Amniotic epithelial cell (primary cell): ENCODE results near the gene LMNTD1.

Source experiments
- DNase-seq: peaks from one replicate; pipeline ENCODE4 v3.0.0-alpha.2; 2010; ENCODE audit warnings: low read depth

The LMNTD1 gene

GRCh38 chr12:25552681-25553080, 402 bp downstream of the LMNTD1 start:
- no peak for DNase-seq

DNA sequence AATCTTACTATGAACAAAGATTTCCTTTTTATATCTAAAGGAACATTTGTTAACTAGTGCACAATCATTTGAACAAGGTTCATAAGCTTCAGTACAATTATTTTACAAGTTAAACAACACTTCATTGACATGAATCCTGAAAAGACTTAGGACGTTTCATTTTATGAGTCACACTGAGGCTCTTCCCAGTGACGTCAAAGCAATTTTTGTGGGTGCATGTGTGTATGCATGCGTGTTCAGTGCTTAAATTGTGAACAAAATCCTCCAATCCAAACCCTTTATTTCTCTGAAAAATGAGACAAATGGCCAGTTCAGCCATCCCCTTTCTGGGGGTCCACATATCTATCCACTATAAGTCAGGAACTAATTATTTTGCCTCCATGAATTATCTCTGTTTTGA, 2.9 kb downstream of the LMNTD1 start:
- peak; percentile 56 for DNase-seq

- no peak for DNase-seq
These were observed 4.0 kb downstream of the LMNTD1 start for GRCh38 chr12:25549120-25549519.

DNA sequence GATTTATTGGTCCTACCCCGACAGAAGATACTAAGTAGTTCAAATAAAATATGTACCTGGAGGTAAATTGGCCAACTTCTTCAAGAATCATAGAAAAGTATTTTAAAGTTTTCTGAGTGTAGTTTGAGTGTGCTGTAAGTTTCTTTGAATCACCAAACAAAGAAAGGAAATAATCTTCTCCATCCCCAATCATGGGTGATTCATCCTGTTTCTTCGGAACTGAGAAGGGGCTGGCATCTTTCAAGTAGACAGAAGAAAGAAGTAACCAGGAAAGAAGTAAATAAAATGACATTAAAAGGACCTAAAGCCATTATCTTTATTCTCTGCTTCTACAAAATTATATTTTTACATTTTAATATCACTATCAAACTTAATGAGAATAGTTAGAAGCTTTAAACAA, 6.8 kb downstream of the LMNTD1 start:
- peak; percentile 27 for DNase-seq

DNA sequence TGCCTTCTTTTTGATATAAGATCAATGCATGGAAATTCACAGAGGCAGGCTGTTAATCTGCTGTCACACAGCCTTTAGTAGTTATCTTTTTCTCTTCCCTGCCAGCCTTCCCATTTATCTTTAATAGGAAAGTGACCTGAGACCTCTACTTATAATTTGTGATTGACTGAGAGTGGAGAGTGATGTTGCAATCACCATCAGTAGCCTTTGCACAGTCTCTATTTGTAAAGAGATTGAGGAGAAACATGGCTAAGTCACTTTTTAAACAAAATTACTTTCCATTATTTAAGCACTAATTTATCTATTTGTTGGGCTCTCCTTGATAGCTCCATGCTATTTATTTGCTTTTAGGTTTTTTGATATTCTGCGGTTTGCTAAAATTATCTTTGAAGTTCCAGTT, 19.9 kb downstream of the LMNTD1 start:
- DNase-seq: no peak

- DNase-seq: no peak
These were observed 21.5 kb downstream of the LMNTD1 start for GRCh38 chr12:25531502-25532052.

GRCh38 chr12:25529738-25530137, 23.3 kb downstream of the LMNTD1 start:
- peak; percentile 40 for DNase-seq

DNA sequence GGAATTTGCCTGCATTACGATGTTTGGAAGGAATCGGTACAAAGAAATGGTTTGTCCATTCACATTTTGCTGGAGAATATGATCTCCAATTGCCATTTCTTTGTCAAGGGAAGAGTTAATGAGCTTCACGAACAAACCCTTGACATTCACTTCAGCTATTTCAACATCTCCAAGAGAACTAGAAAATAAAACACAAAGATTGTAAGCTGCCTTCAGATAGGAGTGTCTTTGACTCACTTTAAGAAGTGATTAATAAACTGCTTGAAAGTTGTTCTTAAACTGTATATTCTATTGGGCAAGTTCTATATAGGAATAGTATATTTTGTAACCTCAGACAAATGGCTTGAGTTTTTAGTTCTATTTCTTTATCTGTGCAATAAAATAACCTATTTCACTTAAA, 26.3 kb downstream of the LMNTD1 start:
- DNase-seq: peak; percentile 52

GRCh38 chr12:25524366-25524765, 28.7 kb downstream of the LMNTD1 start:
- peak; percentile 31 for DNase-seq

DNA sequence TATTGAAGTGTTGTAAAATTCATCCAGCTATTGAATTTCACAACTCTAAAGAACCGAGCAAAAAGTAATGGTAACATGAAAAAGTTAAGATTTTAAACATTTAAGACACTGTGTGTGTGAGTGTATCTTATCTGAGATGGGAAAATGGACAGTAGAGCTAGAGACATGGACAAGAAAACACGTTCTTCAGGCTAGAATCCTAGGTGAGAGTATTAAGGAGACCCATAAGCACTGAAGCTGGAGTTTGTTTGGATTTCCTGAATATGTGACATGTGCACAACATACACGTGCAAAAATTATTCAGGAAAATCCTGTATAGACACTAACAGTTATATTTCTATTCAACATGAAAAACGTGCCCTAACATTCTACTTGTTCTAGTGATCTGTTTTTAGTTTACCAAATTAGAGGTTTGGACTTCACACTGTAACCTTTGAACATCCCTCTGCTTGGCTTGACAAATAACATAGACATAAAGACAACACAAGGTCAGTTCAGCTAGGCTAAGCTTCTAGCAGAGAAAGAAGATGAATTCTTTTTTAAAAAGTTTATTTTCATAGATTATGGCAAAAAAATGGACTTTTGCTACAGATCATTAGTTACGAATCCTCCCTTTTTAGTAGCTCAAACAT, 31.3 kb downstream of the LMNTD1 start:
- no peak for DNase-seq

GRCh38 chr12:25518512-25518911, 34.6 kb downstream of the LMNTD1 start:
- no peak for DNase-seq

DNA sequence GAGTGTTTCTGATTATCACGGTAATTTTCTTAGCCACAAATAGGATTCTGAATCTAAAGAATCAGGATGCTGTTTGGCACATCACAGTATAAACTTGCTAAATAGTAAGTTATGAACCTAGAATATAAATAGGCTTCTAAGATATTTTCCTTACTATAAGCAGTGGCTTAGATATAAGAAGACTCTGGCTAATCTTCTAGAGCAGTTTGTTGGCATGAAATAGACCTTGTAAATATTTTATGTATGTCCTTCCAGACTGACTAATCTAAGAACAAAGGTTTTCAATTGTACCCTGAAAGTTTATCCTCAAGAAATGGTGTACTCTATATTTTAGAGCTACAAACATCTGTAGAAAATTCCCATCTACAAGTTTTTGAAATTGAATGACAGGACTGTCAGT, 48.3 kb downstream of the LMNTD1 start:
- no peak for DNase-seq

- DNase-seq: no peak
These were observed 49.4 kb downstream of the LMNTD1 start for GRCh38 chr12:25503666-25504065.

DNA sequence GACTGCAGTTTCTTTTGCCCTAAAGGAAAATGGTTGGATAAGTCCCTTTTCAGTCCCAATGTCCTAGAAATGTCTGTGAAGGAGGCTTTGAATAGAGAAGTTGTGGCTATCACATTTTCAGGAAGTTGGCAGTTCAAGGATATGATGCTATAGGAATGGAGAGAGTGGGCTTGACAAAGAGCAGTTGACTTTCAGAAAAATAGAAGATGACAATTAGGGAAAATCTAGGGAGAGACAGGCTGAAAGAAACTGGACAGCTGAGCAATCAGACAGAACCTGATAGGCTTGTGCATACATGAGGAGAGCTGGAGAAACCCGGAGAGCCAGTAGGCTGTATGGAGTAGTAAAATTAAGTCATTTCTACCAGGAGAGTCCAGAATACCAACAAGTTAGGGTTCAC, 50.5 kb downstream of the LMNTD1 start:
- DNase-seq: no peak

DNA sequence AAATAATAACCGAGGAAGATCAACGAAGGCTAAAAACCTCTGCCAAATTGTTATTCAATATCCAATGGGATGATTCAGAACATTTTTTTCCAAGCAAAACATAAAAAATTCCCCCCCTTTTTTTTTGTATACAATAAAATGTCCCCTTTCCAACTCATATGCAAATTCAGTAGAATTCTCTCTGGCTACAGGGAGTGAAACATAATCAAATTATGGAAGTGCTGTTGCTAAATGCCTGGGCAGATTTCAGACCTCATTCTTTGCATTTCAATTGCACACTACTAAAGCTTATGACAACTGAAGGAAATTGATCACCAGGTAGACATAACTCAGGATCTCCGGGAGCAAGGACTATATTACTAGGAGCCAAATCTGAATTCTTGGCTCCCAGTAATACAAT, 51.0 kb downstream of the LMNTD1 start:
- DNase-seq: no peak

DNA sequence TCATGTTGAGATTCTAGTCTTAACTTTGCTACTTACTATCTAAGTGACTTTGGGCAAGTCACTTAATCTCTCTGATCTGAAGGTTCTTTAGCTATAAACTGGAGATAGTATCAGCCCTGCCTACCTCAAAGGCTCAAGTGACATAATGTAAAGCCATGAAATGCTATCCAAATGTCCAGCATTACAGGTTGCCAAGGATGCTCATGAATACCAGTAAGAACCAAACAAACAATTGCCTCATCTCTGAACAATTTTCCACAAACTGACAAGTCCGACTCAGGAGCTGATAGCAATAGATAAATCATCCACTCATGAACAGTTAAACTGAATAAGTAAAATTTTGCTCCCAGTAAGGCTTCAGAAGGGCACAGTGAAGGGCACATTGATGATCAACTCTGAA, 51.5 kb downstream of the LMNTD1 start:
- DNase-seq: peak; percentile 61

DNA sequence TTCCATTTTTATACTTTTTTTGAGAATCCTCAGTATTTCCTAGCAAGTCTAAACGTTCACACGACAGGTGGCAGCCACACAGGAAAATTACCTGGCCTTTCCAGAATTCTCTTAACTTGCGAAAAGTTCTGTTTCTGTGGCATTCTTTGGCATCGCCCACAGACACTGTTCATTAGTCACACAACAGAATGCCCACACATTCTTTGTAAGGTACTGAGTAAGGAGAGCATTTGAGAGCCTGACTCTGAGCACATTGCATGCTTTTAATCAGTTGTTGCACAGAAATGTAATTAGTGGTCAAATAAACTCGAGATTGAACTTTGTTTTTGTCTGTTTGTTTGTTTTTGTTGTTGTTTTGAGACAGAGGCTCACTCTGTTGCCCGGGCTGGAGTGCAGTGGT, 52.4 kb downstream of the LMNTD1 start:
- peak; percentile 36 for DNase-seq

DNA sequence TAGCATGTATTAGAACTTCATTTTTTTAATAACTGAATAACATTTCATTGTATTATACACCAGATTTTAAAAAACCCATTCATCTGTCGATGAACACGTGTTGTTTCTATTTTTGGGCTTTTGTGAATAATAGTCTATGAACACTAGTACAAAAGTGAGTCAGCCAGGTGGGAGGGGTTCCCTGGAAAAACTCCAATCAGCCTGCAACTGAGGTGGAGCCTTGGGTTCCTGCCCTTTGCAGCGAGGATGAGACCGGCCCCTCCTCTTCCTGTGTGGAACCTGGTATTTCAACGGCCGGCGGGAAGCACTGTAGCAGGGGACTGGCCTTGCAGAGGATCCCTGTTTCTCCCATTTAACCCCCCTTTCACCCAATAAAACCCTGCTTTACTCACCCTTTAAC, 56.1 kb downstream of the LMNTD1 start:
- DNase-seq: no peak

GRCh38 chr12:25496098-25496587, 56.9 kb downstream of the LMNTD1 start:
- DNase-seq: no peak

DNA sequence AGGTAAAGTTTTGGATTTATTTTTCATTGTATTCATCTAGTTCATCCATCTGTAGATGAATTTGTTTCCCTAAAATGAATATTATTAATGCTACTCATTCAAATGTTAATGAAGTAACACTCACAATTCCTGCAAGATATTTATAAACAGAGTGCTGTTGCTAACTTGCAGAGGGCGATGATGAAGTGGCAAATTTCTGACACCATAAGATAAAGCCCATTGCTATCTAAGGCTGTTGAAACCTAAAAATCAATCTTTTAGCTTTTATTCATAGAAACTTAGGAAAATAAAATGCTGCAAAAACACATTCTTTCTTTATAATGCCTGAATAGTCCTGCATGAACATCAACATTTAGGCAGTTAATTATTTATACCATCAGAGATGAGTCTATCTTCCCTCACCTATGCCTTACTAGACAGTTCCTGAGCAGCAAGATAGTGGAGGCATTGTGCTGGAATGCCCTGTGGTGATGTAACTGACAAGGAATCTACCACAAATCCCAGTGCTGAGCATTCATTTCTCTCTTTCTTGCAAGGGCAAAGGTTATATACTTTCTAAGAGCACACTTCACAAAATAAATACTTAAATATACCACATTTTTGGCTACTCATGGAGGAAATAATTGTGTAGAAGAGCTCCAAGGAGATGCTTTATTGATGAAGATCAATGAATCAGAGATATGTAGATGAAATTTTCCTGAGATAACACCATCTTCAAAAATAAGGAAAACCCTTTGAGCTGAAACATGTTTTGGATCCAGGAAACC, 57.6 kb downstream of the LMNTD1 start:
- DNase-seq: peak; percentile 93

GRCh38 chr12:25494926-25495325, 58.2 kb downstream of the LMNTD1 start:
- DNase-seq: no peak

DNA sequence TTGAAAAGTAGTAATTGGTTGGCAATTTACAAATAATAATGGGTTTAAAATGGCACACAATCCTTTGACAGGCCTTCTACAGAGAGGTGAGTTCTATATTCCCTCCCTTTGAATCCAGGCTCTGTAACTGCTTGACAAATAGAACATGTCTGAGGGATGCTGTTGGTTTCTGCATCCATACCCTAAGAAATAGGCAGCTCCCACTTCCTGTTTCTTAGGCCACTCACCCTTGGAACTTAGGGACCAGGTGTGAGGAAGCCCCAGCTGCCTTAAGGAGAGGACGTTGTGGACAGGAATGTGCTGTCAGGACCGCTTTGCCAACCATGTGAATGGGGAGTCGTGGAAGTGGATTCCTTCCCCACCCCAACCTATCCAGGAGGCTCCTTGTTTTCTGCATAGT, 59.4 kb downstream of the LMNTD1 start:
- no peak for DNase-seq
